ENCODE measurements around the gene CCDC150. TPM values are rescaled to one million over a fixed set of nuclear protein-coding genes. Genes with fewer than 3 reads are reported as not detected.

CCDC150 gene
- polyA plus RNA-seq, 2 donors: 1.5 to 2.6 TPM

Other genes with a start within 250 kb of the CCDC150 start
- 1 to 10 TPM; 1.6 to 2.8 TPM for gene HECW2, start 46.2 kb upstream of the CCDC150 start, polyA plus RNA-seq
- 1 to 10 TPM; 8.8 to 9.6 TPM for gene GTF3C3, start 160.0 kb downstream of the CCDC150 start, polyA plus RNA-seq
- gene C2orf66, start 169.6 kb downstream of the CCDC150 start, polyA plus RNA-seq: under 1 TPM; 0.07 to 0.16 TPM